ENCODE results near the gene TMEM117.
"Not testable (repeated sequence)": the region's sequence is repeated elsewhere in the genome, so short reads cannot be mapped to it uniquely, and the experiment has no call there.

TMEM117 gene

GRCh38 chr12:44031472-44032185 lies 195.7 kb downstream of the TMEM117 start:
- no peak for DNase-seq

GRCh38 chr12:44034906-44035305 lies 199.0 kb downstream of the TMEM117 start:
- DNase-seq, result no peak

GRCh38 chr12:44036875-44037443 lies 201.1 kb downstream of the TMEM117 start:
- no peak for DNase-seq

- no peak for DNase-seq
Observed at GRCh38 chr12:44038411-44038810, 202.5 kb downstream of the TMEM117 start.

GRCh38 chr12:44044491-44044890 lies 208.6 kb downstream of the TMEM117 start:
- DNase-seq, result not testable (repeated sequence)

GRCh38 chr12:44046732-44047417 lies 211.0 kb downstream of the TMEM117 start:
- no peak for DNase-seq

GRCh38 chr12:44052554-44052953 lies 216.7 kb downstream of the TMEM117 start:
- no peak for DNase-seq

GRCh38 chr12:44053549-44054127 lies 217.8 kb downstream of the TMEM117 start:
- DNase-seq, result no peak

- DNase-seq, result no peak
Observed at GRCh38 chr12:44054281-44054680, 218.4 kb downstream of the TMEM117 start.

GRCh38 chr12:44058366-44058765 lies 222.5 kb downstream of the TMEM117 start:
- DNase-seq, result no peak

GRCh38 chr12:44059476-44059875 lies 223.6 kb downstream of the TMEM117 start:
- DNase-seq, result no peak

- DNase-seq, result no peak
Observed at GRCh38 chr12:44063671-44064070, 227.8 kb downstream of the TMEM117 start.

GRCh38 chr12:44076871-44077270 lies 241.0 kb downstream of the TMEM117 start:
- DNase-seq, result no peak

GRCh38 chr12:44077294-44077693 lies 241.4 kb downstream of the TMEM117 start:
- DNase-seq, result no peak

- no peak for DNase-seq
Observed at GRCh38 chr12:44078273-44078672, 242.4 kb downstream of the TMEM117 start.

GRCh38 chr12:44088647-44089046 lies 252.8 kb downstream of the TMEM117 start:
- DNase-seq, result no peak

- DNase-seq, result no peak
Observed at GRCh38 chr12:44091948-44092606, 256.2 kb downstream of the TMEM117 start.

- DNase-seq, result no peak
Observed at GRCh38 chr12:44098786-44099185, 262.9 kb downstream of the TMEM117 start.

- no peak for DNase-seq
Observed at GRCh38 chr12:44099486-44099885, 263.6 kb downstream of the TMEM117 start.

- no peak for DNase-seq
Observed at GRCh38 chr12:44100264-44100663, 264.4 kb downstream of the TMEM117 start.

- DNase-seq, result no peak
Observed at GRCh38 chr12:44101475-44101874, 265.6 kb downstream of the TMEM117 start.

GRCh38 chr12:44114906-44115305 lies 279.0 kb downstream of the TMEM117 start:
- no peak for DNase-seq

- no peak for DNase-seq
Observed at GRCh38 chr12:44117337-44117736, 281.5 kb downstream of the TMEM117 start.

Data from NCI-H1048 (cell line).